Heart left ventricle (tissue), 16 donors: ENCODE measurements around the gene OLIG2. TPM values are rescaled to one million over a fixed set of nuclear protein-coding genes. Genes with fewer than 3 reads are reported as not detected.

ENCODE experiments used
- ATAC-seq, 4 donors: fragments of 200-7000 bp; cut with Tn5 transposase; one replicate each; pipeline ENCODE4 v1.9.1; 2020 to 2022; ENCODE audit warnings: moderate library complexity in 4 of 4, mild to moderate bottlenecking in 3 of 4, moderate number of reproducible peaks in 1 of 4
- DNase-seq, 5 donors: peaks; one replicate each; pipeline ENCODE4 v3.0.0-alpha.2; 2020
- H3K27ac ChIP-seq, 12 donors: fragments of 200-600 bp; sonication (generic) in 4 of 12; one replicate each; pipeline versions ENCODE4 v1.5.0 to v1.8.0; 2016 to 2022; ENCODE audit warnings: mild to moderate bottlenecking in 2 of 12
- H3K27me3 ChIP-seq, 9 donors: fragments of 200-600 bp; sonication (generic) in 2 of 9; one replicate each; pipeline versions ENCODE4 v1.5.1 to v1.8.0; 2016 to 2022; ENCODE audit warnings: mild to moderate bottlenecking in 3 of 9
- H3K36me3 ChIP-seq, 9 donors: fragments of 200-600 bp; sonication (generic) in 2 of 9; one replicate each; pipeline versions ENCODE4 v1.5.0 to v1.8.0; 2018 to 2022; ENCODE audit warnings: mild to moderate bottlenecking in 2 of 9
- H3K4me1 ChIP-seq, 12 donors: fragments of 200-600 bp; sonication (generic) in 4 of 12; one replicate each; pipeline versions ENCODE4 v1.5.0 to v1.8.0; 2016 to 2022; ENCODE audit warnings: mild to moderate bottlenecking in 3 of 12
- H3K4me3 ChIP-seq, 12 donors: fragments of 200-600 bp; sonication (generic) in 4 of 12; one replicate each; pipeline versions ENCODE4 v1.5.0 to v1.8.0; 2017 to 2022; ENCODE audit warnings: mild to moderate bottlenecking in 9 of 12, moderate library complexity in 4 of 12
- H3K9me3 ChIP-seq, 12 donors: fragments of 200-600 bp; sonication (generic) in 4 of 12; one replicate each; pipeline versions ENCODE4 v1.5.0 to v1.8.0; 2016 to 2022; ENCODE audit warnings: mild to moderate bottlenecking in 1 of 12
- POLR2A ChIP-seq, 2 donors: fragments of 450-650 bp; IDR thresholded peaks; one replicate each; pipeline ENCODE4 v1.6.1; 2017; ENCODE audit warnings: antibody characterized with exemption in 2 of 2, mild to moderate bottlenecking in 2 of 2, moderate library complexity in 2 of 2
- WGBS, 4 donors: extraction: QIAGEN DNeasy Blood & Tissue Kit in 2 of 4; methylation state at CpG; one replicate each; pipeline versions ENCODE4 v1.1.5 to v1.1.7; 2013 to 2018; 5-methylcytosine and 5-hydroxymethylcytosine counted together
- intact Hi-C, 10 donors: fragments of 100-400 bp; cut with DNase I; formaldehyde crosslinking; loops; one replicate each; pipeline versions ENCODE4 v1.11.1 to v1.14.2; 2022
- polyA plus RNA-seq, 2 donors: library from polyadenylated mRNA; stranded (reverse); fragments of 200-250 nt; gene quantifications; one replicate each; pipeline ENCODE4 v1.2.3, GENCODE V29; 2013
- total RNA-seq, 9 donors: library from RNA; depleted of rRNA in 2 of 9; stranded (reverse); fragments of >200 nt in 2 of 9; fragmentation: NEBNext Ultra II Directional in 3 of 9; extraction: Animal tissue kit (Norgen Biotek cat#: 25700) in 3 of 9; gene quantifications; one replicate each; pipeline versions ENCODE4 v1.1.0 to v1.2.4, GENCODE V29; 2016 to 2023
- TF ChIP-seq, protein P1 (sequence below), 12 donors: fragments of 200-600 bp; sonication (generic) in 4 of 12; IDR thresholded peaks; one replicate each; pipeline versions ENCODE4 v1.5.0 to v1.8.0; 2018 to 2022; ENCODE audit warnings: antibody characterized with exemption in 12 of 12, mild to moderate bottlenecking in 5 of 12
- donor health status: ischemic (EF 13 %, LVEDD 7.1; RV severe dilation, severe dysfunction).
- donor health status: healthy with polysubstance abuse.
- donor health status: DM: no; HTN: yes; CAD: no.
- donor health status: DM: no; HTN: no; CAD: no.
- donor health status: ischemic (EF 25% LVEDD 6.9; RV normal size, moderate dysfunction).
- donor health status: ischemic (EF 25% LVEDD 5.7; RV mildly dilated, moderate dysfunction).
- donor health status: healthy.
- donor health status: DM: yes; HTN: yes; CAD: no.
- donor health status: ischemic (EF 35%, LVEDD 5.7; RV mildly dilated, moderate dysfunction).
- donor health status: nonischemic (EF 11% LVEDD 7.7; RV severe dilation, severe dysfunction).
- donor health status: DM: yes; HTN: yes; CAD: no.
- donor health status: PGD.
- donor health status: ischemic (EF 29% LVEDD 5.4; RV normal size, mild dysfunction).
- donor health status: nonischemic (EF 23%, LVEDD 6.1; RV moderate dilation, normal function).

OLIG2 gene
- total and polyA plus RNA-seq, 11 donors, result not detected

DNA sequence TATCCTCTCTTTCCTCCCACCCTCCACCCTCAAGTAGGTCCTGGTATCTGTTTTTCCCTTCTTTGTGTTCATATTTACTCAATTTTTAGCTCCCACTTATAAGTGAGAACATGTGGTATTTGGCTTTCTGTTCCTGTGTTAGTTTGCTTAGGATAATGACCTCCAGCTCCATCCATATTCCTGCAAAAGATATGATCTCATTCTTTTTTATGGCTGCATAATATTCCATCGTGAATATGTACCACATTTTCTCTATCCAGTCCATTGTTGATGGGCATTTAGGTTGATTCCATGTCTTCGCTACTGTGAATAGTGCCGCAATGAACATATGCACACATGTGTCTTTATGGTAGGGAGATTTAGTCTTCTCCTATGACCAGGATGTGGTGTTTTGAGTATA lies 14.5 kb downstream of the OLIG2 start:
- H3K4me1 ChIP-seq, result peaks cover 0 to 15% (median 0%) of the 10 kb centered on the region in 12 donors
- ATAC-seq (no peak), DNase-seq (no peak)
- no peaks in the 10 kb centered on the region for H3K36me3 ChIP-seq
- peaks cover 0 to 92% (median 23%) of the 10 kb centered on the region in 9 donors for H3K27me3 ChIP-seq
- H3K9me3 ChIP-seq, result no peaks in the 10 kb centered on the region
- H3K27ac ChIP-seq, result no peak overlapping the region
- intact Hi-C loops, result no loop called here
- TF ChIP-seq, protein P1, sequence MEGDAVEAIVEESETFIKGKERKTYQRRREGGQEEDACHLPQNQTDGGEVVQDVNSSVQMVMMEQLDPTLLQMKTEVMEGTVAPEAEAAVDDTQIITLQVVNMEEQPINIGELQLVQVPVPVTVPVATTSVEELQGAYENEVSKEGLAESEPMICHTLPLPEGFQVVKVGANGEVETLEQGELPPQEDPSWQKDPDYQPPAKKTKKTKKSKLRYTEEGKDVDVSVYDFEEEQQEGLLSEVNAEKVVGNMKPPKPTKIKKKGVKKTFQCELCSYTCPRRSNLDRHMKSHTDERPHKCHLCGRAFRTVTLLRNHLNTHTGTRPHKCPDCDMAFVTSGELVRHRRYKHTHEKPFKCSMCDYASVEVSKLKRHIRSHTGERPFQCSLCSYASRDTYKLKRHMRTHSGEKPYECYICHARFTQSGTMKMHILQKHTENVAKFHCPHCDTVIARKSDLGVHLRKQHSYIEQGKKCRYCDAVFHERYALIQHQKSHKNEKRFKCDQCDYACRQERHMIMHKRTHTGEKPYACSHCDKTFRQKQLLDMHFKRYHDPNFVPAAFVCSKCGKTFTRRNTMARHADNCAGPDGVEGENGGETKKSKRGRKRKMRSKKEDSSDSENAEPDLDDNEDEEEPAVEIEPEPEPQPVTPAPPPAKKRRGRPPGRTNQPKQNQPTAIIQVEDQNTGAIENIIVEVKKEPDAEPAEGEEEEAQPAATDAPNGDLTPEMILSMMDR (IDR thresholded peaks at IDR 0.05), result no peak
- TF ChIP-seq POLR2A (IDR thresholded peaks at IDR 0.05), result no peak
- 85 to 95% (median 91%) methylated on average over 3 of the region's 3 CpGs for WGBS, 4 donors
- H3K4me3 ChIP-seq, result no peak overlapping the region

DNA sequence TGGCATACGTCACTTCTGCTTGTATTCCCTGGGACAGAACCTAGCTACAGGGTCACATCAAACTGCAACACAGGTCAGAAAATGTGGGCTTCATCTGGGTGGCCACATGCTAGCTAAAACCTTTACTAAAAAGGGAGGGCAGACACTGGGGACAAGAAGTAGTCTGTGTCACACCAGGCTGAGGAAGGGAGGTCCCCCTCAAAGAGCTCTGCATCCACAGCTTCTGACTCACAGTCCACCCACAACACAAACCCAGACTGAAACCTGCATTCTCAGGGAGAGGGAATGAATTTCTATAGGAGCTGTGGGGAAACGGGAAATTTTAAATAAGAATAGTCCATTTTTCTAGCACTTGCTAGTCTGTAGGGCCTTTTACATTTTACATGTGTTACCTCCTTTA lies 16.2 kb downstream of the OLIG2 start:
- intact Hi-C loops, result no loop called here
- H3K27me3 ChIP-seq, result peaks cover 0 to 84% (median 15%) of the 10 kb centered on the region in 9 donors

DNA sequence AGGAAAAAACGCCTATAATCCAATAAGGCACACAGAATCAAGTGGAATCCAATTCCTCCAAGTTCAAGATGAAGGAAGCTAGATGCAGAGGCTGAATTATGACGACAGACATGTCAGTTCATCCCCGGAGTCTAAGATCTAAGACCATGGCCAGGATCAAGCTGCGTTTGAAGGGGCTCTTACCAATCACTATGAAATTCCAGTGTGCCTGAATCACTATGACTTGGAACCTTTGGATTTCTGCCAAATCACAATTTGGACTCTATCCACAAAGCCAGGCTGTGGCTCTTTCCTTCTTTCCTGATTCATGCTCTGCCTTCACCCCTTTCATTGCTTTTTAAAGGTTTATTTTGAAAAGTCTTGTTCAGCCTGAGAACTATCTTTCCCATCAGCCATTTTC lies 17.1 kb downstream of the OLIG2 start:
- Histone ChIP-seq H3K27ac (no peak overlapping the region), H3K9me3 (no peaks in the 10 kb centered on the region), H3K4me3 (no peak overlapping the region), H3K27me3 (peaks cover 0 to 83% (median 15%) of the 10 kb centered on the region in 9 donors), H3K4me1 (no peaks in the 10 kb centered on the region), H3K36me3 (no peaks in the 10 kb centered on the region)
- DNase-seq (no peak), ATAC-seq (no peak)
- WGBS, 4 donors, result 13 to 31% (median 26%) methylated on average over 4 of the region's 4 CpGs
- no peak for TF ChIP-seq POLR2A (IDR thresholded peaks at IDR 0.05)
- TF ChIP-seq, protein P1 (IDR thresholded peaks at IDR 0.05), result no peak
- intact Hi-C loops, result no loop called here

More for the DNA sequence above, 16.2 kb downstream of the OLIG2 start:
- TF ChIP-seq, protein P1 (IDR thresholded peaks at IDR 0.05), result no peak
- no peak for TF ChIP-seq POLR2A (IDR thresholded peaks at IDR 0.05)
- ATAC-seq, result no peak
- Histone ChIP-seq H3K9me3 (no peaks in the 10 kb centered on the region), H3K36me3 (no peaks in the 10 kb centered on the region), H3K4me3 (no peak overlapping the region), H3K4me1 (peaks cover 0 to 4% (median 0%) of the 10 kb centered on the region in 12 donors), H3K27ac (no peak overlapping the region)
- WGBS, 4 donors, result 44 to 60% (median 49%) methylated on average over 2 of the region's 2 CpGs
- DNase-seq, result no peak

DNA sequence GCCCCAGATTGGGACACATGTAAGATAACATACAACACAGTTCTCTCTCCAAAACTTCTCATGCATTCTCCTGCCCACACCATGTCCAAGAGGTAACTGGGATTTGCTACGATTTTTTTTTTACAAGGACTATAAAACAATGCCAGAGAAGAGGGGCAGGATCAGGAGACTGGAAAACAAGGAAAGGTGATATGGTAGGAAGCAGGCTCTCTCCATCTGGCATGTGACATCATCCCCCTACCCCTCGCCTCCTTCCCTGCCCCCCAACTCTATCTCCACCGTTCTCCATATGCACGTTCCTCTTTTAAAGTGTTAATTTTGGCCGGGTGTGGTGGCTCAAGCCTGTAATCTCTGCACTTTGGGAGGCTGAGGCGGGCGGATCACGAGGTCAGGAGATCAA lies 20.7 kb downstream of the OLIG2 start:
- Histone ChIP-seq H3K36me3 (no peaks in the 10 kb centered on the region), H3K27ac (no peak overlapping the region), H3K9me3 (no peaks in the 10 kb centered on the region), H3K4me3 (no peak overlapping the region), H3K4me1 (no peaks in the 10 kb centered on the region), H3K27me3 (peaks cover 0 to 63% (median 15%) of the 10 kb centered on the region in 9 donors)
- DNase-seq (no peak), ATAC-seq (no peak)
- intact Hi-C loops, result no loop called here
- WGBS, 4 donors, result 62 to 66% (median 65%) methylated on average over 8 of the region's 8 CpGs
- TF ChIP-seq, protein P1 (IDR thresholded peaks at IDR 0.05), result no peak
- TF ChIP-seq POLR2A (IDR thresholded peaks at IDR 0.05), result no peak
